ENCODE results near the gene MARK4.

MARK4 gene

DNA sequence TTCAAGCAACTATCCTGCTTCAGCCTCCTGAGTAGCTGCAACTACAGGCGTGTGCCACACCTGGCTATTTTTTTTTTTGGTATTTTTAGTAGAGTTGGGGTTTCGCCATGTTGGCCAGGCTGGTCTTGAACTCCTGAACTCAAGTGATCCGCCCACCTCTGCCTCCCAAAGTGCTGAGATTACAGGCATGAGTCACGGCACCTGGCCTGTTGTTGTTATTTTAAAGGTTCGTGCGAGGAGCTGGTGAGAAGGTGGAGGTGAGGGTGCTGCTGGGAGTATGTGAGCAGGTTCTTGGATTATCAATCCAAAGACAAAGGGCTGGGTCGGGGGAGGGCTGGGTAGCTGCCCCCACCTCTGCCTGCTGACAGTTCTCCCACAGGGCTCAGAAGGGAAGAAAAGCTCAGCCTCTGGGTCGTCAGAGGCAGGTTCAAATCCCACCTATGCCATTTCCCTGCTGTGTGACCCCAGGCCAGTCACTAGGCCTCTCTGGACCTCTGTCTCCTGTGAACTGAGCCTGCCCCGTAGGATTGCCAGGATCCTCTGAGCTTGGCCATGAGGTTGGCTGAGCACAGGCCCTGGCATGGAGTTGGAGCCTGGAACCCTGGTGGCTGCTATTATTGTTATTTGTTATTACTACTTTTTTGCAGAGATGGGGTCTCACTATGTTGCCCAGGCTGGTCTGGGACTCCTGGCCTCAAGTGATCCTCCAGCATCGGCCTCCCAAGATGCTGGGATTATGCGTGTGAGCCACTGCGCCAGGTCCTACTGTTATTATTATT lies 70.1 kb downstream of the MARK4 start:
- no peak overlapping the region for H3K4me3 ChIP-seq (ENCODE audit: control insufficient read depth, low read depth, low read length)
- DNase-seq (ENCODE audit: low read depth) = no peak
- TF ChIP-seq, protein P1, sequence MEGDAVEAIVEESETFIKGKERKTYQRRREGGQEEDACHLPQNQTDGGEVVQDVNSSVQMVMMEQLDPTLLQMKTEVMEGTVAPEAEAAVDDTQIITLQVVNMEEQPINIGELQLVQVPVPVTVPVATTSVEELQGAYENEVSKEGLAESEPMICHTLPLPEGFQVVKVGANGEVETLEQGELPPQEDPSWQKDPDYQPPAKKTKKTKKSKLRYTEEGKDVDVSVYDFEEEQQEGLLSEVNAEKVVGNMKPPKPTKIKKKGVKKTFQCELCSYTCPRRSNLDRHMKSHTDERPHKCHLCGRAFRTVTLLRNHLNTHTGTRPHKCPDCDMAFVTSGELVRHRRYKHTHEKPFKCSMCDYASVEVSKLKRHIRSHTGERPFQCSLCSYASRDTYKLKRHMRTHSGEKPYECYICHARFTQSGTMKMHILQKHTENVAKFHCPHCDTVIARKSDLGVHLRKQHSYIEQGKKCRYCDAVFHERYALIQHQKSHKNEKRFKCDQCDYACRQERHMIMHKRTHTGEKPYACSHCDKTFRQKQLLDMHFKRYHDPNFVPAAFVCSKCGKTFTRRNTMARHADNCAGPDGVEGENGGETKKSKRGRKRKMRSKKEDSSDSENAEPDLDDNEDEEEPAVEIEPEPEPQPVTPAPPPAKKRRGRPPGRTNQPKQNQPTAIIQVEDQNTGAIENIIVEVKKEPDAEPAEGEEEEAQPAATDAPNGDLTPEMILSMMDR (conservative IDR thresholded peaks at IDR 0.05; ENCODE audit: control insufficient read depth, insufficient read depth, low read depth, low read length) = no peak

DNA sequence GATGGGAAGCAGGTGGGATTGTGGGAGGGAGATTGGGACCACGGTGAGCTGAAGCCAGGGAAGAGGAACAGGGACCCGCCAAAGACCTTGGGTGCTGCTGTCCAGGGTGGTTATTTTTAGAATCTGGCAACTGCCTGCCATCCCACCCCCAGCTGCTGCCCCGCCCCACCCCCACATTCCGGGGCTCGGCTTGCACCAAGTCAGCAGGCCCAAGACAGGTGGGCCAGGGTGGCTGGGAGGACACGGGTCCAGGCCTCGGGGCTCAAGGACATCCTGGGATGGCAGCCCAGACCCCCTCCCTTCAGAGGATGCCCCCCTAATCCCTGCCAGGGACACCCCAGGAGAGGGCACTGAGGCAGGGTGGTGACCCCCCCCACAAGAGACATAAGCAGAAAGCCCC lies 70.8 kb downstream of the MARK4 start:
- no peak overlapping the region for H3K4me3 ChIP-seq (ENCODE audit: control insufficient read depth, low read depth, low read length)
- TF ChIP-seq, protein P1 (conservative IDR thresholded peaks at IDR 0.05; ENCODE audit: control insufficient read depth, insufficient read depth, low read depth, low read length) = no peak
- DNase-seq (ENCODE audit: low read depth) = no peak

DNA sequence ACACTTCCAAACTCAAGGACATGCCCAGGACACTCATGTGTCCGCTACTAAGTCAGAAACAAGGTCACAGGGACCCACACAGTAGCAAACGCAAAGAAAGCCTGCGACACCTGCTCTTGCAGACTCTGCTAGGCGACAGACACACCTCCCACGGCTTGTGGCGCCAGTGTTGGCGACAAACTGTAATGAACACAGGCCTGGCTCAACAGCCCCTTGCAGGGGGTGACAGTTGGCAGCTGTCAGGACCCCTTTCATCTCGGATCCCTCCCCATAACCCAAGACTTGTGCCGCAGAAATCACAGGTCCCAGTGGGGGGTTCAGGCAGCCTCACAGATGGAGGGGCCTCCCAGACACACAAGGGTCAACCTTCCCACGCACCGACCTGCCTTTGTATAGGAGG lies 71.2 kb downstream of the MARK4 start:
- no peak for DNase-seq (ENCODE audit: low read depth)
- TF ChIP-seq, protein P1 (conservative IDR thresholded peaks at IDR 0.05; ENCODE audit: control insufficient read depth, insufficient read depth, low read depth, low read length) = no peak
- no peak overlapping the region for H3K4me3 ChIP-seq (ENCODE audit: control insufficient read depth, low read depth, low read length)

DNA sequence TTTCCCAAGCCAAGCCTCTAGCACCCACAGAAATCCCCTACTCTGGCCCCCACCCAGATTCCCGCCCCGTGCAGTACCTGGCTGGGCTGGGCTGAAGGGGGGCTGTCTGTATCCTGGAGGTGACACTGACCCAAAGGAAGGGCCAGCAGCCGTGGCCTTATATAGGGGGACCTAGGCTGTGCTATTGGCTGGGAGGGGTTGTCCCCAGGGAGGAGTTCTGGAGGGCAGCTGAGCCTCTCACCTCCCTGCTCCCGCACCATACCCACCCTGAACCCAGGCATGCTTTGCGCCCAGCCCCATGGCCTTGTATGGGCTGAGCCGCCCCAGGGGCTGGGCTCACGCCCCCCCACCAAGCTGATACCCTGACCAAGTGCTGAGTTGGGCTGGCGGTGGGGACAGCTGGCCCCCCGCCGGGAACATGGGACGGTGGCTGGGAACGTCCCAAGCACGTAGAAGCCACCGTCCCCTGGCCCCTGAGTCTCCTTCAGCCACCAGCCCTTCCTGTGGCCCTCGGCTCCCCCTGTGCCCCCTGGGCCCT lies 71.7 kb downstream of the MARK4 start, which contains the start of gene CKM:
Gene CKM (minus strand): TSS at position 132 of the 538 bp plus-strand sequence. CDS start 3,162 bp downstream, outside the sequence.
- no peak for DNase-seq (ENCODE audit: low read depth)
- TF ChIP-seq, protein P1 (conservative IDR thresholded peaks at IDR 0.05; ENCODE audit: control insufficient read depth, insufficient read depth, low read depth, low read length) = no peak
- peak within 1 kb of the TSS; percentile 3 for H3K4me3 ChIP-seq (ENCODE audit: control insufficient read depth, low read depth, low read length)

DNA sequence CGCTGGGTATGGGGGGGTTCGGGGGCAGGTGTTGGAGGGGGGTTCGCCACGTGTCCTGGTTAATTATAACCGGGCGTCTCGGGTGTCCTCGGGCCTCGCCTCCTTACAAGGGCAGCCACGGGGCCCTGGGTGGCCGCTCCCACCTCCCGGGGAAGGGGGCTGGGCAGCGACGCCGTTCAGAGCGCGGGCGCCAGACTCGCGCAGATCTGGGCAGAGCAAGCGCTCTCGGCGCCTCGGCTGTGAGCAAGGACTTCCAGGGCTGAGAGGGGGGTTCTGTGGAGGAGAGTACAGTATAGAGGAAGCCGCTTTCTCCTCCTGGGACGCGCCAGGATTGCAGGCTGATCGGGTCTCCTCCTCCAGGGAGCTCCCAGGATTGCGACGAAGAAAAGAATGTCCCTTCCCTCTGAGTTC lies 72.6 kb downstream of the MARK4 start:
- no peak for DNase-seq (ENCODE audit: low read depth)
- H3K4me3 ChIP-seq (ENCODE audit: control insufficient read depth, low read depth, low read length) = peak overlapping the region; percentile 3
- TF ChIP-seq, protein P1 (conservative IDR thresholded peaks at IDR 0.05; ENCODE audit: control insufficient read depth, insufficient read depth, low read depth, low read length) = no peak

DNA sequence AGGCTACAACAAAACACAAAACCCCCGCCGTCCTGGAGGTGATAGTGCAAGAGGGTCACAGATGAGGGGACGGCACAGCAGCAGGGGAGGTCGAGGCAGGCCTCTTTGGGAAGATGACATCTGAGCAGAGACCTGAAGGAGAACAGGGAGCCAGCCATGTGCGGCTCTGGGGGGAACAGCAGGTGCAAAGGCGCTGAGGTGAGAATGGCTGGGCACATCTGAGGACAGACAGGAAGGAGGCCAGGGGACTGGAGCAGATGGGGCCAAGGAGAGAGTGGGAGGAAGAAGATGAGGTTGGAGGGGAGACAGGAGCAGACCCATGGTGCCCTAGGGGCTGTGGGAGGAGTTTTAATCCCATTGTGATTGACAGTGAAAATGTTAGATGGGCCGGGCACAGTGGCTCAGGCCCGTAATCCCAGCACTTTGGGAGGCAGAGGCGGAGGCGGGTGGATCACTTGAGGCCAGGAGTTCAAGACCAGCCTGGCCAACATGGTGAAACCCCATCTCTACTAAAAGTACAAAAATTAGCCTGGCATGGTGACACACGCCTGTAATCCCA lies 73.4 kb downstream of the MARK4 start:
- DNase-seq (ENCODE audit: low read depth) = no peak
- TF ChIP-seq, protein P1 (conservative IDR thresholded peaks at IDR 0.05; ENCODE audit: control insufficient read depth, insufficient read depth, low read depth, low read length) = no peak
- H3K4me3 ChIP-seq (ENCODE audit: control insufficient read depth, low read depth, low read length) = no peak overlapping the region
